GM18867 (cell line): ENCODE measurements around the gene TAF5L.
A peak's percentile ranks its signal among the peaks of the same experiment; 100 is the strongest.
"Not testable (repeated sequence)": the region's sequence is repeated elsewhere in the genome, so short reads cannot be mapped to it uniquely, and the experiment has no call there.

Source experiments
- ATAC-seq: cut with Tn5 transposase; IDR thresholded peaks from one replicate; pipeline ENCODE4 v1.9.1; 2021; ENCODE audit warnings: mild to moderate bottlenecking, moderate library complexity; ENCODE audit not compliant: unreplicated experiment

The TAF5L gene

DNA sequence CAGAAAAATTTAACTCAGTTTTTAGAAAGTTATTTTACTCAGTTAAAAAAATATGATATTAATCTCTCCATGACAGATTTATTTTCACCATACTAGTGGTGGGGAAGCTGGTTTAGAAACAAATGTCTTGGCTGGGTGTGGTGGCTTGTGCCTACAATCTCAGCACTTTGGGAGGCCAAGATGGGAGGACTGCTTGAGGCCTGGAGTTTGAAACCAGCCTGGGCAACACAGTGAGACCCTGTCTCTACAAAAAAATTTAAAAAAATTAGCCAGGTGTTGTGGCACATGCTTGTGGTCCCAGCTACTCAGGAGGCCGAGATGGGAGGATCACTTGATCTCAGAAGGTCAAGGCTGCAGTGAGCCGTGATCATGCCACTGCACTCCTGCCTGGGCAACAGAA lies 17.3 kb downstream of the TAF5L start:
- no peak for ATAC-seq

DNA sequence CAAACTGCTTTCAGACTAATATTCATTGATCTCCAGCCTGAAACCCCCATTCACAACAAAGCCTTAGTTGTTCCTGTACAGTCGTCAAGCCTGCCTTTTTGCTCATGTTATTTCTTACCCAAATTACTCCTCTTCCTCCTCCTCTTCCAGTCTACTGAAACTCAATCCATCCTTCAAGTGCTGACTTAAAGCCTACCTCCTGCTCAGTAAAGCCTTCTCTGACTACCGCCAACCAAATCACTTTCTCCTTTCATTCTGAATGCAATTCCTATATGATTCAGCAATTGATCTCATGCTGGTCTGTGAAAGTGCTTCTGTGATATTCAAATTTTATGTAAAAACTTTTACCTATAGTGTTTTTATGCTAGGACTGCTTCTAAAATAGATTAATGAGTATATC lies 18.6 kb downstream of the TAF5L start:
- ATAC-seq = no peak

DNA sequence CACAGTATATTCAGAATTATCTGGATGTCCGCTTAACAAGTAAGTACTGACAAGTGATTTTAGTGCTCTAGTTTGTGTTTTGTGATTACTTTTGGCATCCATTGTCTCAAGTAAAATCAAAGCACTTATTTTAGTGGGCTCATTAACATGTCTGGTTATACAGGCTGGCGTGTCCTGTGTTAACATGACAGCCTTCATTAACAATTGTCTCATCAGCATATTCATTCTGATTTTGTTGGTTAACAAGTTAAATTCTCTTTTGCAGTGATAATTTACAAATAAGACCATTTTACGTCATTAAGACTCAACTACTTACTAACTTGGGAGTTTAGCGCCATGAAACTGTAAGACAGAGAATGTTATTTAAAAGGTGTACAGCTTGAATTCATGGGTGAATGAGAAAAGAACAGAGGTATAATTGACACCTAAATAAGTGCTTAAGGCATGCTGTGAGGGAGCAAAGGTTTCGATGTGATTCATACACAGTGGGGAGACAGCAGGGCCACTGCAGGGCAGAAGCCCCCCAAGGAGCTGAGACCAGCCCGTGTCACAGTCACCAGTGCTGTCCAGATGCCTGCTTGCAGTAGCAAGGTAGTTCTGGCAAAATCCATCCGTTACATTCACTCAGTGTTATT lies 22.4 kb downstream of the TAF5L start:
- ATAC-seq = no peak

DNA sequence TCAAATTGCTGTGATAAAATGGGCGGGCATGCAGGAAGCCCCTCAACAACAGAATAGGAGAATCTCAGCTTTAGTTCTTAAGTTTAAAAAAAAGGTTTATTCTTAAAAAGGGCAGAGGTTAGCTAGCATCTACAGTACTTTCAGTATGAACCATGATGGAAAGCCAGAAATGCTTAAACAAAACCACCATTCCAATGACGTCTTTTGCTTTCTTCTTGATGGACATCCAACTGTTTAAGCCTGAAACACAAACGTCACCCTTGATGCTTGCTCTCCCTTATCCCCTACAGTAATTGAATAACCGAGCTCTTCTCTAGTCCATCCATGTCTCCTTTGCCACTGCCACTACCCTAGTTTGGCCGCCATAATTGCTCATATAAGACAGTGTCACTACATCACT lies 25.7 kb downstream of the TAF5L start:
- ATAC-seq = no peak

DNA sequence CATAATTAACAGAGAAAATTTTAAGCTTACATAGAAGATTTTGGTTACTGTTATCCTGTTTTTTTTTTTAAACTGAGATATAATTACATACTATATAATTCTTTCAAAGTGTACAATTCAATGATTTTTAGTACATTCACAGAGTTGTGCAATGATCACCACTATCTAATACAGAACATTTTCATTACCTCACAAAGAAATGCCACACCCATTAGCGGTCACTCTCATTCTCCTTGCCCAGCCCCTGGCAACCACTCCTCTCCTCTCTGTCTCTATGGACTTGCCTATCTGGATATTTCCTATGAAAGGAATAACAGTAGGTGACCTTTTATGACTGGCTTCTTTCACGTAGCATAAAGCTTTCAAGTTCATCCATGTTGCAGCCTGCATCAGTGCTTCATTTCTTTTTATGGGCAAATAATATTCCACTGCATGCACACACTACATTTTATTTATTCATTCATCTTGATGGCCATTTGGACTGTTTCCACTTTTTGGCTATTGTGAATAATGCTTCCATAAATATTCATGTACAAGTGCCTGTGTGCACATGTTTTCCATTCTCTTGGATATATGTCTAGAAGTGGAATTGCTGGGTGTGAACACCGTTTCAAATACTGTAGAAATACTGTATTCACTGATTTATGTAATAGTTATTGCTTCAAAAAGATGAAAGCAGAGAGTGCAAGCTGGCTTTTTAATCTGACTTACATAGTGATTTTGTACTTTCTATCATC lies 26.5 kb downstream of the TAF5L start:
- ATAC-seq = no peak

DNA sequence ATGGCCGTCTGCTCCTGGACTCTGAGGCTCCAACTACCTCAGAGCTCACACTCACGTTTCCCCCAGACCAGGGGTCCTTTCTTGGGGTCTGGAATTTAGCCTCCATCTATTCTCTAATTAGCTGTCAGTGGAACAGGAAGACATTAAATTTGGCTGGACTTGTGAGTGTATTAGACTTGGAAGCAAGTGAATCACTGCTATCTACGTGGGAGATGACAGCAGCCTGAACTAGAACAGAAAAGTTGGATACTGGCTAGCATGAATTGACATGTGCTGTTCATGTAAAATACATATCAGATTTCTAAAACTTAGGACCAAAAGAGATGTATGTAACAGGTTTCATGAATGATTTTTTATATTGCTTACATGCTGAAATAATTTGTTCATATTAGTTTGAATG lies 28.0 kb downstream of the TAF5L start:
- no peak for ATAC-seq

DNA sequence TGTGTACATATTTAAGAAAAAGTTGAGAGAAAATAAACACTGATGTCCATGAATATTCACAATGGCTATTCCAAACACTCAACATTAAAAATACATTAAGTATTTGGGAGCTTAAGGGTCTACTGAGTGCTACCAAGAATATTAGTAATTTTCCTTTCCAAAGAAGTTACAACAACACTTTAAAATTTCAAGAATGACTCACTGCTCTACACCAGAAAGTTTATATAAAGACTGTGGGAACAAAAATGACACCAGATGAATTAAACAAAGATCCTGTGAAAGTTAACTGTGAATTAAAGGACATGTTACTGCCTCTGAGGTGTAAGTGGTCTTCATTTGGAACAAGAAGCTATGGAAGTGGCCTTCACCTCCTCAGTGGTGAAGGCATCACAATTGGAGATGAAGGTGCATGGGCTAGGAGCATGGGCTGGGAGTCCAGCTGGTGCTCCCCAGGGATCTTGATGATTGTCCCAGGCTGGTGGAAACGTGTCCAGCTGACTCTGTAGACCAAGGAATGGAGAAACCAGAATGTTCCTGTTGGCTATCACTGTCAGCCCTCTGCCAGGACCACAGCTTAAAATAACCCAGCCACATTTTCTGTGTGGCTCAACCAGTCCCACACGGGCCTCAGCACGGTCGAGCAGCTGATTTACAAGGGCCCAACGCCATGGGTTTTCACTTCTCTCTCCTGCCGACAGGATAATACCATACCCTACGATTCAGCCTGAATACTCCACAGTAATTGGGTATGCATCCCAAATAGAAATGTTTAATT lies 28.8 kb downstream of the TAF5L start:
- no peak for ATAC-seq

DNA sequence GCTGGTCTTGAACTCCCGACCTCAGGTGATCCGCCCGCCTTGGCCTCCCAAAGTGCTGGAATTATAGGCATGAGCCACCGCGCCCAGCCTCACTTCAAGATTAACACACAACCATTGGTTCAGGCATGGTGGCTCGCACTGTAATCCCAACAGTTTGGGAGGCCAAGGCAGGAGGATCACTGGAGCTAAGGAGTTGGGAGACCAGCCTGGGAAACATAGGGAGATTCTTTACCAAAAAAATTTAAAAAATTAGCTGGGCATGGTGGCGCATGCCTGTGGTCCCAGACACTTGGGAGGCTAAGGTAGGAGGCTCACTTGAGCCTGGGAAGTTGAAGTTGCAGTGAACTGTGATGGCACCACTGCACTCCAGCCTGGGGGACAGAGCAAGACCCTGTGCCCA lies 30.0 kb downstream of the TAF5L start:
- ATAC-seq = not testable (repeated sequence)

DNA sequence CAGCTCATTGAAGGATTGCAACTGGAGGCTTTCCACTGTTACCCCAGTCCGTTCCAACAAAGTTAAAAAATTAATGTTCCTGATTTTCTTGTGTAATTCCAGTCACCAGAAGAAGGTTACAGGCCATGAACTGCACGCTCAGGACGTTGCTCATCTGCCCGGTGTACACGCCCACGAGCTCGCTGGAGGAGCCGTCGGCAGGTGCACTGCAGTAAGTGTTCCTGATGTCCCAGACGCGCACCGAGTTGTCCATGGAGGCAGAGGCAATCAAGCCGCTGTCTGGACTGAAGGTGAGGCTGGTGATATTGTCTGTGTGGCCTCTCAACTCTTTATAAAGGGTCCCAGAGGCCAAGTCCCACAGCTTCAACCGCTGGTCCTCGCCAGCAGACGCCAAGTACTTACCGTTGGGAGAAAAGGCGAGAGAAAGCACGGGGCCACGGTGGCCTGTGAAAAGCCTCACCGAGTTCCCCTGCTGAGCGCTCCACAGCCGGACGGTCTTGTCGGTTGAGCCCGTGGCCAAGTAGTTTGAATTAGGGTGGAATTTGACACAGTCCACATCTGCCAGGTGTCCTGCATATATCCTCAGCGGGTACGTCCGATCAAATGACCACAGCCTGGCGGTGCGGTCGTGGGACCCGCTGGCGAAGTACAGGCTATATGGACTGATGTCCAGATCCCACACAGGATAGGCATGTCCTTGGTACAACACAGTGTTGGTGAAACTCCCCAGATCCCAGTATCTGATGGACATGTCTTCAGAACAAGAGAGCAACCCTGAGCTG lies 31.5 kb downstream of the TAF5L start:
- no peak for ATAC-seq

DNA sequence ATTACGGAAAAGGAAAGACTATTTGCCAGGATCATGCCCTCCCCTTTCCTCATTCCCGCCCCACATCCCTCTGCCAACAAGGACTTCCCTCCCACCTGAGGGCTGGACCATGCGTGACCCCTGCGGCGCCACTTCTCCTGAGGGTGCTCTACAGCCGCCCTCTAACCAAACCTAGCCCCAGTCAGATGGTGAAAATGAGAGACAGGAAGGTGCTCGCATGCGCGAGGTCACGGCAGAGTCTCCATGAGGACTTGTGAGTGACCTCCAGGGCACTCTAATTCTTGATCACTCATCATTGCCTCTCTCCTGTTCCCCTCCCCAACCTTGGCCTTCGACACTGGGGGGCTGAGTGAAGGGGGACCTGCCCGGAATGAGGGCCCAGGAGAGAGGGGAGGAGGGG lies 32.1 kb downstream of the TAF5L start:
- no peak for ATAC-seq

DNA sequence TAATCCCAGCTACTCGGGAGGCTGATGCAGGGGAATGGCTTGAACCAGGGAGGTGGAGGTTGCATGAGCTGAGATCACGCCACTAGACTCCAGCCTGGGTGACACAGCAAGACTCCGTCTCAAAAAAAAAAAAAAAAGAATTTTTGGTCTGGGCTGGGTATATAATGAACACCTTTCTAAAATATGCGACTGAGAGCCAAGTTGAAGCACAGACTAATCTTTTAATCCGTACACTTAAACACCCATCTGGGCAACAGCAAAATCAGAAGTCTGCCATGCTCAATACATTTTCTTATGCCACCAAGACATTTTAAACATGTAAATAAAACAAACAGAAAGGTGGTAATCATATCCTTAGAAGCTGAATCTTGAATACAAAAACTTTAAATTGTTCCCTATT lies 35.8 kb downstream of the TAF5L start:
- ATAC-seq = no peak

DNA sequence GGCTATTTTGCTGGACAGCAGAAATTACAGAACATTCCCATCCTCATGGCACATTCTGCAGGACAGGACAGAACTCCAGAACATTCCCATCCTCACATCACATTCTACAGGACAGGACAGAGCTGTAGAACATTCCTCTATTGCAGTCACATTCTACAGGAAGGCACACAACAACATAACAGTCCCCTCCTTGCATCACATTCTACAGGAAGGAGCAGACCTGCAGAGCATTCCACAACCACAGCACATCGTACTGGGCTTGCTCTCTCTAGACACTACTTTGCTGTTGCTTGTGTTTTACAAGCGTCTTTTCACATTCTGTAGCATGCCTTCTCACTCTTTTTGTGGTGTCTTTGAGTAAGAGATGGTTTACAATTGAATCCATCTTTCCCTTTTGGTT lies 40.6 kb downstream of the TAF5L start:
- ATAC-seq = no peak

DNA sequence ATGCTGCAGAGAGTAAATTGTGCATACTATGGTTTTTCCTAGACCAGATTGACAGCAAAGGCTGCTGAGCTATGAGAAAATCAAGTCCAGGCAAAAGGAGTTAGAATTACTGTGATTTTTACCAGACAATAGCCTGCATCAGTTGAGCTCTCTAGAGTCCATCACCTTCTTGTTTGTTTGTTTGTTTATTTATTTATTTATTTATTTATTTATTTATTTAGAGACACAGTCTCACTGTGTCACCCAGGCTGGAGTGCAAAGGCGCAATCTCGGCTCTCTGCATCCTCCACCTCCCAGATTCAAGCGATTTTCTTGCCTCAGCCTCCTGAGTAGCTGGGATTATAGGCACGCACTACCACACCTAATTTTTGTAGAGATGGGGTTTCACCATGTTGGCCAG lies 43.2 kb downstream of the TAF5L start:
- ATAC-seq = no peak

DNA sequence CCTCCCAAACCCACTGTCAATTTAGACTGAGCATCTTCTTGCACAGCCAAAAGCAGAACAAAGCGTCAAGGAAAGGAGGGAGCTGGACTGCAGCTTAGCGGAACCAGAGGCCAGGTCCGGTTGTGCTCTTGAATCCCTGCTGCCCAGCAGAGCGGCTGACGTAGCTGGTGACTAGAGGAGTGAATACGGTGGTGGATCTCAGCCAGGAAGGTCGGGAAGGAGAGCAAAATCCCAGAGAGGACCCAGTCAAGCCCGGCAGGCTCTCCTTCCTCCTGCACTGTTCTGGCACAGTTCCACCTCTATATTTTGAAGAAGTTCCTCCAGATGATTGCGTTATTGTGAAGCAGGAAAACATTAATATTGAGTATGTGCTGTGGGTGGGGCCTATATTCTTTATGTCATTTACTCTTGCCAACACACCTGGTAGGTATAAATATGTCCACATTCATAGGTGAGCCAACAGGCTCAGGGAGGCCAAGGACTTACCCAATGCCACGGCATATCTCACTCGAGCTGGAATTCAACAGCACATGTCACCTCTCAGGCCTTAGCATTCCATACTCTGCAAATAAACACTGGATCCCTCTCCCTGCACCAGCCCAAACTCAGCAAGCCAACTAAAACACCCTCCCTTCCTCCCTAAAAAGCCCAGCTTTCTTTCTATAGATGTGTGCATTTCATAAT lies 43.8 kb downstream of the TAF5L start:
- ATAC-seq = no peak

DNA sequence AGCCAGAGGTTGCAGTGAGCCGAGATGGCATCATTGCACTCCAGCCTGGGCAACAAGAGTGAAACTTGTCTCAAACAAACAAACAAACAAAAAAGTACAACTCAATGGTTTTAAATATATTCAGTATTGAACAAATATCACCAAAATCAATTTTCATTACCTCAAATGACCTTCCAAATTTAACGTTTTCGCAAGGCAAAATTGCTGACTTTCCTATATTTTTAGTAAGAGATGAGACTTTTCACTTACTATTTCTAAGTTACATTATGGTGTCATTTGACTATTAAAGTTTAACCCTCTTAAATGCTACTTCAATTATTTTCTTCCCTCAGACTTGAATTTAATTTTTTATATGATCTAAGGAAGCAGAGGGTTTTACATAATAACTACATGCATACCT lies 44.4 kb downstream of the TAF5L start:
- ATAC-seq = no peak

DNA sequence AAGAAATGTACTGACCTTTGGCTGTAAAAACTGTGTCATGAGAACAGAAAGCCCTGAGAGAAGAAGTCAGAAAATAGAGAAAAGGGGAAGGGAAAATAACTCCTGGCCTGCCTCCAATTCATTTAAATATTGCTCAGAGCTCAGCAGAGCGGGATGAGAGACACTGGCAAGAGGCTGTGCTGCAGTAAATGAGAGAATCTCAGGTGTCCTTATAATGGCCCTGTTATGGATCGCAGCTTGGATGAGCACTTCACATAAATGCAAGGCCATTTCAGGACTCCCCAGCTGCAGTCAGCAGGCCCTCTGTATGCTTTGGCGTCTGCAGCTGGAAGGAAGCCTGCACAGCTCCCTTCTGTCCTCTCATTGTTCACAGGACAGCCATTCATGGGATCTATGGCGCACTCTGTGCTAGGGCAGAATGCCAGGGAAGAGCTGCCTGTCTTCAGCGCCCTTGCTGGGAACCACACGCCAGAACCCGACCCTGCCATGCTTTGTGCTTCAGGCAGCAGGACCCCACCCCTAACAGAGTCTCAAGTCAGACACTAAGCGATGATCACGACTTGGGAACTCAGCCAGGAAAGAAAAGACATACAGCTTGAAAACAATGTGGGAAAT lies 46.8 kb downstream of the TAF5L start:
- peak; percentile 80 for ATAC-seq

DNA sequence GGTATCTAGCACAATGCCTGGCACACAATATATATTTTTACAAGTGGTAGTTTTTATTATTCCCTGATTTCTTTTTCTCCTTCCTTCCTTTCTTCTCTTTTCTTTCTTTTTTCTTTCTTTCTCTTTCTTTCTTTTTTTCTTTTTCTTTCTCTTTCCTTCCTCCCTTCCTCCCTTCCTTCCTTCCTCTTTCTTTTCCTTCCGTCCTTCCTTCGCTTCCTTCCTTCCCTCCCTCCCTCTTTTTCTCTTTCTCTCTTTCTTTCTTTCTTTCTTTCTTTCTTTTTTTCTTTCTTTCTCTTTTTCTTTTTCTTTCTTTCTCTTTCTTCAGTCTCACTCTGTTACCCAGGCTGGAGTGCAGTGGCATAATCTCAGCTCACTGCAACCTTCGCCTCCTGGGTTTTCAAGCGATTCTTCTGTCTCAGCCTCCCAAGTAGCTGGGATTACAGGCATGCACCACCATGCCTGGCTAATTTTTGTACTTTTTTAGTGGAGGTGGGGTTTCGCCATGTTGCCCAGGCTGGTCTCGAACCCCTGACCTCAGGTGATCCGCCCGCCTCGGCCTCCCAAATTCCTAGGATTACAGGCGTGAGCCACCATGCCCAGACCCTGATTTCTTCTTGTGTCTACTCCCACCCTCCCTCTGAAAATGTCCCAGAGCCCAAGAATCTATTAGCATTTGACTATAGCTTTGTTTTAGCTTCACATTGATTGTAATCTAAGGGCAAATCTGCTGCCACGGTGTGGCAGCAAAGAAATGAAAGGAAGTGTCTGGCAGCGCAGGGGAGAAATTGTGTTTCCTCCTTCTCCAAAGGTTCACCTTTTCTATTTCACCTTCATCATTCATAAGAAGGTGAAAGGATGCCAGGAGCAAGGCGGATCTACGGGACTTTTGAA lies 47.5 kb downstream of the TAF5L start:
- ATAC-seq = peak; percentile 38

DNA sequence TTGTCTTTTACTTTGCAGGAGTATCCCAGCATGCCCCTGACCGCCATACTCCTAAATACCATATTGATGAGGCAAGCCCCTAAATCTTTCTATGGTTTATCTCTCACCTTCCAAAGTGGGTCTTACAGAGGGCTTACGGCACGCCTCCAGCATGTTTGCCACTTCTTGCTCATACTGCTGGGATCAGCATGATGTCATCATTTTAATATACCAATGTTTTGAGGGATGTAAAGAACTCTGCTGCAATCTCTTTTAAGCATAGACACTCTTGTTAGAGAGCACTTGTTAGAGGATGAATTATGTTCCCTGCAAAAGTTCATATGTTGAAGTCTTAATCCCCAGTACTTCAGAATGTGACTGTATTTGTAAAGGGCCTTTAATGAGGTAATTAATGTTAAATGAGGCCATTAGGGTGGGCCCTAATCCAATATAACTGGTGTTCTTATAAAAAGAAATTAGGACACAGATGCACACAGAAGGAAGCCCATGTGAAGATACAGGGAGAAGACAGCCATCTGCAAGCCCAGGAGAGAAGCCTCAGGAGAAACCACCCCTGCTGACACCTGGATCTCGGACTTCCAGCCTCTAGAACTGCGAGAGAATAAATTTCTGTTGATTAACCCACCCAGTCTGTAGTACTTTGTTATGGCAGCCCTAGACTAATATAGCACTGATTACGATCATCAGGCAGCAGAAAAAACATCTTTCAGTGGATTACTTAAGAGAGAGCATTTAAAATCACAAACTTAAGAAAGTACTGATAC lies 51.1 kb downstream of the TAF5L start:
- ATAC-seq = no peak

DNA sequence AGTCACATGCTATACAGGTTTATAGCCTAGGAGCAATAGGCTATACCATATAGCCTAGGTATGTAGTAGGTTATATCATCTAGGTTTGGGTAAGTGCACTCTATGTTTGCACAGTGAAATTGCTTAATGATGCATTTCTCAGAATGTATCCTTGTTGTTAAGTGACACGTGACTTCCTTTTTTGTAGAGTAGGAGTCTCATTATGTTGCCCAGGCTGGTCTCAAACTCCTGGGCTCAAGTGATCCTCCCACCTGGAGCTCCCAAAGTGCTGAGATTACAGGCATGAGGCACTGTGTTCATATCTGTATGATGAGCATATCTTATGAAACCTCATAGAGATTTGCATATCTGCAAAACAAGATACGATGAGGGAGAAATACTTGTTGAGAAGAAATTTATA lies 53.6 kb downstream of the TAF5L start:
- no peak for ATAC-seq
